HL-60 (cell line): ENCODE results near the gene GPR17.

Experiments
- DNase-seq, 2 experiments: peaks; one replicate each; pipeline ENCODE4 v3.0.0-alpha.2; 2010 to 2020; ENCODE audit warnings: low read depth in 1 of 2, low spot score in 1 of 2
- H3K27ac ChIP-seq: fragments of 250-450 bp; sonication (Bioruptor Pico); replicated peaks from 2 replicates; pipeline ENCODE4 v1.5.1; 2020; ENCODE audit warnings: mild to moderate bottlenecking, moderate library complexity
- H3K27me3 ChIP-seq: fragments of 250-450 bp; sonication (Bioruptor Pico); 2 replicates; pipeline ENCODE4 v1.5.1; 2021; ENCODE audit warnings: mild to moderate bottlenecking, moderate library complexity; ENCODE audit not compliant: insufficient read depth, poor library complexity, severe bottlenecking
- H3K4me3 ChIP-seq: replicated peaks from 2 replicates; pipeline ENCODE4 v1.5.1; 2011; ENCODE audit warnings: mild to moderate bottlenecking, control low read depth, low read length; ENCODE audit not compliant: insufficient read depth
- CTCF ChIP-seq: IDR thresholded peaks from one replicate; pipeline ENCODE4 v1.5.1; 2011; ENCODE audit warnings: low read length, control low read depth, inconsistent platforms; ENCODE audit not compliant: insufficient read depth
- GABPA ChIP-seq: IDR thresholded peaks from 2 replicates; pipeline ENCODE4 v1.6.1; 2012; ENCODE audit warnings: low read depth
- POLR2AphosphoS5 ChIP-seq: IDR thresholded peaks from 2 replicates; pipeline ENCODE4 v1.6.1; 2012; ENCODE audit warnings: low read depth
- SPI1 ChIP-seq: IDR thresholded peaks from 2 replicates; pipeline ENCODE4 v1.6.1; 2012; ENCODE audit warnings: low read depth, mild to moderate bottlenecking, borderline replicate concordance
- TF ChIP-seq, protein P1 (sequence below): IDR thresholded peaks from 2 replicates; pipeline ENCODE4 v1.6.1; 2012; ENCODE audit warnings: low read depth; ENCODE audit not compliant: insufficient replicate concordance

Gene GPR17

GRCh38 chr2:127610561-127610960, 35.4 kb upstream of the GPR17 start:
- H3K4me3 ChIP-seq = no peak overlapping the region
- TF ChIP-seq POLR2AphosphoS5 = no peak
- no peak for TF ChIP-seq CTCF
- TF ChIP-seq GABPA = no peak
- TF ChIP-seq SPI1 = no peak
- TF ChIP-seq, protein P1, sequence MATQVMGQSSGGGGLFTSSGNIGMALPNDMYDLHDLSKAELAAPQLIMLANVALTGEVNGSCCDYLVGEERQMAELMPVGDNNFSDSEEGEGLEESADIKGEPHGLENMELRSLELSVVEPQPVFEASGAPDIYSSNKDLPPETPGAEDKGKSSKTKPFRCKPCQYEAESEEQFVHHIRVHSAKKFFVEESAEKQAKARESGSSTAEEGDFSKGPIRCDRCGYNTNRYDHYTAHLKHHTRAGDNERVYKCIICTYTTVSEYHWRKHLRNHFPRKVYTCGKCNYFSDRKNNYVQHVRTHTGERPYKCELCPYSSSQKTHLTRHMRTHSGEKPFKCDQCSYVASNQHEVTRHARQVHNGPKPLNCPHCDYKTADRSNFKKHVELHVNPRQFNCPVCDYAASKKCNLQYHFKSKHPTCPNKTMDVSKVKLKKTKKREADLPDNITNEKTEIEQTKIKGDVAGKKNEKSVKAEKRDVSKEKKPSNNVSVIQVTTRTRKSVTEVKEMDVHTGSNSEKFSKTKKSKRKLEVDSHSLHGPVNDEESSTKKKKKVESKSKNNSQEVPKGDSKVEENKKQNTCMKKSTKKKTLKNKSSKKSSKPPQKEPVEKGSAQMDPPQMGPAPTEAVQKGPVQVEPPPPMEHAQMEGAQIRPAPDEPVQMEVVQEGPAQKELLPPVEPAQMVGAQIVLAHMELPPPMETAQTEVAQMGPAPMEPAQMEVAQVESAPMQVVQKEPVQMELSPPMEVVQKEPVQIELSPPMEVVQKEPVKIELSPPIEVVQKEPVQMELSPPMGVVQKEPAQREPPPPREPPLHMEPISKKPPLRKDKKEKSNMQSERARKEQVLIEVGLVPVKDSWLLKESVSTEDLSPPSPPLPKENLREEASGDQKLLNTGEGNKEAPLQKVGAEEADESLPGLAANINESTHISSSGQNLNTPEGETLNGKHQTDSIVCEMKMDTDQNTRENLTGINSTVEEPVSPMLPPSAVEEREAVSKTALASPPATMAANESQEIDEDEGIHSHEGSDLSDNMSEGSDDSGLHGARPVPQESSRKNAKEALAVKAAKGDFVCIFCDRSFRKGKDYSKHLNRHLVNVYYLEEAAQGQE = no peak
- no peak for DNase-seq
- no peak overlapping the region for H3K27ac ChIP-seq
- H3K27me3 ChIP-seq = no peaks in the 10 kb centered on the region

DNA sequence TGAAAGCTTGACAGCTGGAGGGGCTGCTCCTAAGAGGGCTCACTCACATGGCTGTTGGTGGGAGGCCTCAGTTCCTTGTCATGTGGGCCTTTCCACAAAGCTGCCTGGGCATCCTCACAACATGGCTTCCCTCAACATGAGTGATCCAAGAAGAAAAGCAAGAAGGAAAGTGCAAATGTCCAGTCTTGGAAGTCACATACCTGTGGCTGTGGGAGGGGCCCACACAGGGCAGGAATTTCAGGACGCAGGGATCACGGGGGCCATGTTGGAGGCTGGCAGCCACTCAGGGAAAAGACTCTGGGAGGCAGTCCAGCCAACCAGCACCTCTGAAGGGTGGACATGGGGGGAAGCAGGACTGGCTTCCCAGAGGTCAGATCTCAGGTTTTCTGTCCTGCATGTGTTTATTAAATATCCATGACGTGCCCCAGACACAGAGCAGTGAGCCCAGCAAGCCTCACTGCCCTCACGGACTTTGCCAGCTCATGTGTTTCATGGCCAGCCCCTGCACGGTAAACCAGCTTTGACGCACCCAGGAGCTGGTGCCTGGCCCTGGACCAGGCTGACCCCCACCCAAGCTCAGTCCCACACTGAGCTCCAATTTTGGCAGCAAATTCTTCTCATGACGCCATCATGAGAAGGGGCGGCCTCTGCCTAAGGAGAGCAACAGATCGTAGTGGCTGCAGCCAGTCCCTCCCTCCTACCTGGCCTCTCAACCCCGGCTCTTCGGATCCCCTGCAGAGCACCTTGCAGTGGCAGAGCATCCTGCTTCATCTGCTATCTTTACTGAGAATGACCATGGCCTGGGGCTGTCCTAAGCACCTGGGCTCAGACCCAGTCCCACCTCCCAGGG, 34.7 kb upstream of the GPR17 start:
- Histone ChIP-seq H3K27me3 (no peaks in the 10 kb centered on the region), H3K27ac (no peak overlapping the region), H3K4me3 (no peak overlapping the region)
- no peak for DNase-seq
- TF ChIP-seq SPI1 = no peak
- TF ChIP-seq POLR2AphosphoS5 = no peak
- TF ChIP-seq CTCF = no peak
- TF ChIP-seq GABPA = no peak
- TF ChIP-seq, protein P1 = no peak

DNA sequence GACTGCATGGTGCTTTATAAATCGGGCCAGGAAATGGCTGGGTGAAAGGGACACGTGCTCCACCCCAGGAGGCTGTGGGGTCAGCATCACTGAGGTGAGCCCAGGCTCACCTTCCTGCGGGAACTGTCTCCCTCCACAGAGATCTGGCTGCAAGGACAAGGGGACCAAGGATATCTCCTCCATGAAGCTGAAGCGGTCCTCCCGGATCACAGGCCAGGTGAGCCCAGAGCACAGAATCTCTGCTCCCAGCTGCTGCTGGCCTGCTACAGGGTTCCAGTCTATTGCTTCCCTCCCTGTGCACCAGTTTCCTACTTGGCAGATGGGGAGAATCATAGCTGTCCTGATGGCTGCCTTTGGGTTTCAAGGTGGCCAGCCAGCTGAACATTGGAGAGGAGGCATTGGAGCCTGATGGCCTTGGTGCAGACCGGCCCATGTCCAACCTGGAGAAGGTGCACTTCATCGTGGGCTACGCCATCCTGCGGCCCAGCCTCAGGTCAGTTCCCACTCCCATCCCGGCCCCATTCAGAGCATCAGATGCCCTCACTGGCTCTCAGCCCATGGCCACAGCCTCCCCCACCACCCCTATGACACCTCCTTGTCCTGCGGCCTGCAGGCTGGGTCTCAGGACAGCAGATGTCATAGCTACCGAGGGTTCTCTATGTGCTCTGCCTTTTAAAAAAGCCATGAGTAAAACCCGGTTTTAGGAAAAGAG, 33.7 kb upstream of the GPR17 start:
- Histone ChIP-seq H3K27ac (no peak overlapping the region), H3K4me3 (no peak overlapping the region), H3K27me3 (no peaks in the 10 kb centered on the region)
- TF ChIP-seq GABPA (no peak), SPI1 (no peak), CTCF (no peak), POLR2AphosphoS5 (no peak)
- TF ChIP-seq, protein P1 = no peak
- DNase-seq = no peak
